Body of pancreas (tissue), 4 donors: Measurements from ENCODE around the gene WNT6. TPM values are rescaled to one million over a fixed set of nuclear protein-coding genes. Genes with fewer than 3 reads are reported as not detected.

Experiments
- ATAC-seq: fragments of 150-250 bp; one replicate; pipeline ENCODE4 v1.9.1; 2016
- DNase-seq, 4 donors: peaks; one replicate each; pipeline ENCODE4 v3.0.0-alpha.2; 2019
- H3K27ac ChIP-seq, 4 donors: fragments of 200-600 bp; sonication (generic); 1 replicate in 3 of 4; 2 replicates in 1 of 4; pipeline versions ENCODE4 v1.5.1 to v1.6.1; 2016 to 2019; ENCODE audit warnings: mild to moderate bottlenecking in 1 of 4, mixed read lengths in 1 of 4, moderate library complexity in 1 of 4
- H3K27me3 ChIP-seq, 2 donors: fragments of 200-600 bp; sonication (generic); one replicate each; pipeline ENCODE4 v1.6.0; 2016; ENCODE audit warnings: mild to moderate bottlenecking in 1 of 2
- H3K36me3 ChIP-seq, 2 donors: fragments of 200-600 bp; sonication (generic); replicated peaks in 1 of 2; 2 replicates each; pipeline ENCODE4 v1.5.1; 2016; ENCODE audit warnings: low read depth in 2 of 2; ENCODE audit not compliant: insufficient read depth in 1 of 2
- H3K4me1 ChIP-seq: fragments of 200-600 bp; sonication (generic); one replicate; pipeline ENCODE4 v1.6.0; 2016
- H3K4me3 ChIP-seq, 2 donors: fragments of 200-600 bp; sonication (generic); 1 replicate in 1 of 2; 2 replicates in 1 of 2; pipeline ENCODE4 v1.5.1; 2016 to 2019
- H3K9me3 ChIP-seq, 3 donors: fragments of 200-600 bp; sonication (generic); 1 replicate in 2 of 3; 2 replicates in 1 of 3; pipeline ENCODE4 v1.5.1; 2016
- CTCF ChIP-seq, 7 experiments: fragments of 450-650 bp in 4 of 7; fragments of 200-600 bp in 3 of 7; sonication (generic) in 3 of 7; IDR thresholded peaks; one replicate each; pipeline ENCODE4 v1.5.1; 2016 to 2019; ENCODE audit warnings: antibody characterized with exemption in 7 of 7
- POLR2A ChIP-seq, 3 donors: fragments of 450-650 bp; IDR thresholded peaks; one replicate each; pipeline ENCODE4 v1.6.1; 2016; ENCODE audit warnings: antibody characterized with exemption in 3 of 3, mild to moderate bottlenecking in 2 of 3
- WGBS, 2 donors: methylation state at CpG; one replicate each; pipeline ENCODE4 v1.1.5; 2017; 5-methylcytosine and 5-hydroxymethylcytosine counted together
- intact Hi-C: fragments of 100-400 bp; cut with DNase I; formaldehyde crosslinking; loops from one replicate; pipeline ENCODE4 v1.15.1; 2023
- total RNA-seq, 2 donors: library from RNA; depleted of rRNA; stranded (reverse); fragments of >200 nt; gene quantifications; one replicate each; pipeline ENCODE4 v1.1.0, GENCODE V29; 2016

The WNT6 gene
- total RNA-seq, 2 donors from 2014 or later: 1.0 TPM; not detected in 1

- WGBS, 2 donors: 67 to 75% methylated on average over 3 of the region's 3 CpGs
- H3K4me3 ChIP-seq: no peak overlapping the region
- H3K9me3 ChIP-seq: peaks cover 0 to 6% (median 0%) of the 10 kb centered on the region in 3 donors
- H3K4me1 ChIP-seq: no peaks in the 10 kb centered on the region
- TF ChIP-seq CTCF (IDR thresholded peaks at IDR 0.05): no peak
- no peak for TF ChIP-seq POLR2A (IDR thresholded peaks at IDR 0.05)
- ATAC-seq: no peak
- intact Hi-C loops: no loop called here
- no peaks in the 10 kb centered on the region for H3K36me3 ChIP-seq
- H3K27ac ChIP-seq: no peak overlapping the region
- no peaks in the 10 kb centered on the region for H3K27me3 ChIP-seq
- no peak for DNase-seq
Observed at GRCh38 chr2:218832520-218832919, 27.1 kb upstream of the WNT6 start.

GRCh38 chr2:218833023-218833609 is 26.5 kb upstream of the WNT6 start:
- Histone ChIP-seq H3K9me3 (peaks cover 0 to 7% (median 0%) of the 10 kb centered on the region in 3 donors), H3K27me3 (no peaks in the 10 kb centered on the region), H3K36me3 (no peaks in the 10 kb centered on the region), H3K4me3 (no peak overlapping the region), H3K27ac (no peak overlapping the region), H3K4me1 (no peaks in the 10 kb centered on the region)
- WGBS, 2 donors: 65 to 75% methylated on average over 4 of the region's 4 CpGs
- intact Hi-C loops: no loop called here
- DNase-seq (no peak), ATAC-seq (no peak)
- TF ChIP-seq CTCF (IDR thresholded peaks at IDR 0.05): no peak
- TF ChIP-seq POLR2A (IDR thresholded peaks at IDR 0.05): no peak

- intact Hi-C loops: no loop called here
- Histone ChIP-seq H3K36me3 (no peaks in the 10 kb centered on the region), H3K4me3 (no peak overlapping the region), H3K4me1 (no peaks in the 10 kb centered on the region), H3K27me3 (no peaks in the 10 kb centered on the region), H3K27ac (no peak overlapping the region), H3K9me3 (peaks cover 0 to 7% (median 0%) of the 10 kb centered on the region in 3 donors)
- DNase-seq (no peak), ATAC-seq (no peak)
- TF ChIP-seq POLR2A (IDR thresholded peaks at IDR 0.05) (no peak), CTCF (IDR thresholded peaks at IDR 0.05) (no peak)
- WGBS, 2 donors: 39 to 55% methylated on average over 4 of the region's 4 CpGs
Observed at GRCh38 chr2:218834685-218835084, 24.9 kb upstream of the WNT6 start.

GRCh38 chr2:218837495-218837894 is 22.1 kb upstream of the WNT6 start:
- WGBS, 2 donors: 28 to 56% methylated on average over 2 of the region's 2 CpGs
- intact Hi-C loops: no loop called here
- DNase-seq (no peak), ATAC-seq (no peak)
- no peak for TF ChIP-seq CTCF (IDR thresholded peaks at IDR 0.05)
- no peak for TF ChIP-seq POLR2A (IDR thresholded peaks at IDR 0.05)
- Histone ChIP-seq H3K36me3 (no peaks in the 10 kb centered on the region), H3K4me1 (no peaks in the 10 kb centered on the region), H3K4me3 (no peak overlapping the region), H3K27ac (no peak overlapping the region), H3K27me3 (no peaks in the 10 kb centered on the region), H3K9me3 (peaks cover 0 to 7% (median 0%) of the 10 kb centered on the region in 3 donors)

- TF ChIP-seq POLR2A (IDR thresholded peaks at IDR 0.05) (no peak), CTCF (IDR thresholded peaks at IDR 0.05) (no peak)
- no peak for DNase-seq
- intact Hi-C loops: no loop called here
Observed at GRCh38 chr2:218839430-218839829, 20.2 kb upstream of the WNT6 start.

More at GRCh38 chr2:218839430-218839829, 20.2 kb upstream of the WNT6 start:
- H3K9me3 ChIP-seq: peaks cover 0 to 7% (median 0%) of the 10 kb centered on the region in 3 donors
- no peaks in the 10 kb centered on the region for H3K36me3 ChIP-seq
- H3K4me3 ChIP-seq: no peak overlapping the region
- H3K4me1 ChIP-seq: no peaks in the 10 kb centered on the region
- no peak overlapping the region for H3K27ac ChIP-seq
- no peak for ATAC-seq
- no peaks in the 10 kb centered on the region for H3K27me3 ChIP-seq
- WGBS, 2 donors: 36 to 63% methylated on average over 4 of the region's 4 CpGs
